Esophagus mucosa (tissue), 1 donor: ENCODE results near the gene TPGS1. TPM values are rescaled to one million over a fixed set of nuclear protein-coding genes. Genes with fewer than 3 reads are reported as not detected.

ENCODE experiments used
- ATAC-seq: fragments of 200-7000 bp; cut with Tn5 transposase; one replicate; pipeline ENCODE4 v1.9.1; 2020
- total RNA-seq: library from RNA; stranded (reverse); gene quantifications from one replicate; pipeline ENCODE4 v1.2.4, GENCODE V29; 2023
- donor health status: DM: yes; HTN: yes; CAD: no.

Gene TPGS1
- total RNA-seq, 1 donor from 2014 or later, result 14.2 TPM

GRCh38 chr19:496112-496665 is 11.1 kb upstream of the TPGS1 start, which contains the start of gene MADCAM1:
Gene MADCAM1, plus strand, starts transcription at chr19:496486. Its CDS starts 14 bp downstream, at chr19:496500.
- ATAC-seq, result no peak

DNA sequence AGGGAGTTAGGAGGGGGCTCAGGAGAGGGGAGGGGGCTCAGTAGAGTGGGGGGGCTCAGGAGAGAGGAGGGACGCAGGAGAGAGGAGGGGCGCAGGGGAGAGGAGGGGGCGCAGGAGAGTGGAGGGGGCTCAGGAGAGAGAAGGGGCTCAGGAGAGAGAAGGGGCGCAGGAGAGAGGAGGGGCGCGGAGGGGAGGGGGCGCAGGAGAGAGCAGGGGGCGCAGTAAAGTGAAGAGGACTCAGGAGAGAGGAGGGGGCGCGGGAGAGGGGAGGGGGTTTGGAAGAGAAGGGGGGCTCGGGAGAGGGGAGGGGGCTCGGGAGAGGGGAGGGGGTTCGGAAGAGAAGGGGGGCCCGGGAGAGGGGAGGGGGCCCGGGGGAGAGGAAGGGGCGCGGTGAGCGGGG is 10.3 kb upstream of the TPGS1 start:
- ATAC-seq, result no peak

- ATAC-seq, result no peak
Observed at GRCh38 chr19:497491-497868, 9.8 kb upstream of the TPGS1 start.

- peak; percentile 3 for ATAC-seq
Observed at GRCh38 chr19:497869-498510, 9.3 kb upstream of the TPGS1 start.

DNA sequence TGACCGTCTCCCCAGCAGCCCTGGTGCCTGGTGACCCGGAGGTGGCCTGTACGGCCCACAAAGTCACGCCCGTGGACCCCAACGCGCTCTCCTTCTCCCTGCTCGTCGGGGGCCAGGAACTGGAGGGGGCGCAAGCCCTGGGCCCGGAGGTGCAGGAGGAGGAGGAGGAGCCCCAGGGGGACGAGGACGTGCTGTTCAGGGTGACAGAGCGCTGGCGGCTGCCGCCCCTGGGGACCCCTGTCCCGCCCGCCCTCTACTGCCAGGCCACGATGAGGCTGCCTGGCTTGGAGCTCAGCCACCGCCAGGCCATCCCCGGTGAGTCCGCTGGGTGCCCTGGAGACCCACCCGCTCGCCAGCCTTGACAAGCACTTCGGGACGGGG is 8.8 kb upstream of the TPGS1 start:
- no peak for ATAC-seq

- no peak for ATAC-seq
Observed at GRCh38 chr19:498977-499623, 8.2 kb upstream of the TPGS1 start.

DNA sequence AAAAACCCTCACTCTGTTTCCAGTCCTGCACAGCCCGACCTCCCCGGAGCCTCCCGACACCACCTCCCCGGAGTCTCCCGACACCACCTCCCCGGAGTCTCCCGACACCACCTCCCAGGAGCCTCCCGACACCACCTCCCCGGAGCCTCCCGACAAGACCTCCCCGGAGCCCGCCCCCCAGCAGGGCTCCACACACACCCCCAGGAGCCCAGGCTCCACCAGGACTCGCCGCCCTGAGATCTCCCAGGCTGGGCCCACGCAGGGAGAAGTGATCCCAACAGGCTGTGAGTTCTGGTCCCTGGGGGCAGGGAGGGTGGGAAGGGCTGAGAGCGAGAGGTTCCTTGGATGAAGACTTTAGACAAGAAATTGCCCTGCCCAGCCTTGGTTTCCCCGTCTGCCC is 5.7 kb upstream of the TPGS1 start:
- ATAC-seq, result no peak

- ATAC-seq, result no peak
Observed at GRCh38 chr19:504616-505015, 2.7 kb upstream of the TPGS1 start.

DNA sequence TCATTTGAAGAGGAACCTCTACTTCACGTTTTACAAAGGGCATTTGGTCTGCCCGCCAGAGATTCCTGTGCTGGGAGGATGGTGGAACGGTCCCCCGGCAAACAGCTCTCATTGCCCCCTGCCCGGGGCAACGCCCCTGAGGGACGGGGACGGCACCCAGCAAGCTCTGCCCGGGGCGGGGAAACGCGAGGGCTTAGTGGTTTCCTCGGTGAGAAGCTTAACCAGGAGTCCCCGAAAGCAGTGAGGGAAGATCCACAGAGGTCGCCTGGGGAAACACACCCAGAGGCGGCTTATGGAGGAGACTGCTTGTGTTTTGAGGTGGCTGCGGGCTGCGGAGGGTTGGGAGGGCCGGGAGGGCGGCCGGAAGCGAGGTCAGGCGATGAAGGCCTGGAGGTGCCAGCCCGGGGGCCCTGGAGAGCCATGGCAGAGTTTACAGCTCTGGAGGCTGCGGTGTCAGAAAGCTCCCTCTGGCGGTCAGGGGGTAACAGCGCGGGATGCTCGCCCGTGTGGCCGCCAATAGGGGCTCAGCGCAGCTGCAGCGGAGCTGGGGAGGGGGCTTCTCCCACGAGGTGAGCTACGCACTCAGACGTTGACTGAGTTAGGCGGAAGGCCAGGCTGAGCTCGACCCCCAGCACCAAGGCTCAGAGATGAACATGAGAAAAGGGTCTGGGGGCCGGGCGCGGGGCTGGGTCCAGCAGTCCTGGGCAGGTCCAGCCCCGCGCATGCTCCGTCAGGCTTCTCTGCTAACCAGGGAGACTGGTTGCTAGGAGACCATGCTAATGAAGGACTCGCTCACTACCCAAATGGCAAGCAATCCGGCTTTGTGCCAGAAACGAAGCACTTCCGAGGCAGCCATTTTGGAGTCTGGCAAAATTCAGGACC is 652 bp upstream of the TPGS1 start:
- peak; percentile 85 for ATAC-seq

- ATAC-seq, result no peak
Observed at GRCh38 chr19:508204-509150, 1.2 kb downstream of the TPGS1 start.

GRCh38 chr19:510606-511100 is 3.4 kb downstream of the TPGS1 start:
- ATAC-seq, result peak; percentile 54

DNA sequence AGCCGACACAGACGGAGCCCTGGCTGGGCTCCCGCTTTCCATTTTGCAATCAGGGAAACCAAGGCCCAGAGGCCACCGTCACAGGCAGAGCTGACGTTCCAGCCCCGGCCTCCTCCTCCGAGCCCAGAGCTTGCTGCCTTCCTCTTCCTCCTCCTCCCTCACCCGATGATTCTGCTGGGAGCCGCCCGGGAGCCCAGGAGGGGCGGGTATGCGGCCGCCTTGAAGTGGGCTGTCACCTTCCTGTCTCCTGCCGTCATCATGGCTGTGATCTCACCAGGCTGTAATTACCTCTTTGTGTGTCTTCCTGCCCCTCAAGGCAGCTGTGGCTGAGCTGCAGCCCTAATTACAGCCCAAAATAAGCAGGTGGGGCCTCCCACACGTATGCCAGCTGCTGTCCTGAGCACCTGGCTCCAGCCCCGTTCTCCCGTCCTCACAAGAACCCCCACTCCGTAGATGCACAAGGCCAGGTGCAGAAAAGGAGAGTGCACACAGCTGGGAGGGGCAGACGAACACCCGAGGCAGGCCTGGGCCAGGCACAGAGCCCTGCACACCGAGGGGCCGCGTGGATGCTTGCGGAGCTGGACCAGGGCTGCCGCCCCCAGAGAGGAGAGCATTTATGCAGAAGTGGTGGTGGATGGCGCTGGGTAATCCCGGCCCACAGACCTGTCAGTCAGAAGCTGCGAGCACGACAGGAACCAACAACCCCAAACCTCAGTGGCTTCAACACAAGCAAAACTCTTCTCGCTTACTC is 4.0 kb downstream of the TPGS1 start:
- ATAC-seq, result peak; percentile 24

GRCh38 chr19:512547-513365 is 5.5 kb downstream of the TPGS1 start:
- no peak for ATAC-seq

DNA sequence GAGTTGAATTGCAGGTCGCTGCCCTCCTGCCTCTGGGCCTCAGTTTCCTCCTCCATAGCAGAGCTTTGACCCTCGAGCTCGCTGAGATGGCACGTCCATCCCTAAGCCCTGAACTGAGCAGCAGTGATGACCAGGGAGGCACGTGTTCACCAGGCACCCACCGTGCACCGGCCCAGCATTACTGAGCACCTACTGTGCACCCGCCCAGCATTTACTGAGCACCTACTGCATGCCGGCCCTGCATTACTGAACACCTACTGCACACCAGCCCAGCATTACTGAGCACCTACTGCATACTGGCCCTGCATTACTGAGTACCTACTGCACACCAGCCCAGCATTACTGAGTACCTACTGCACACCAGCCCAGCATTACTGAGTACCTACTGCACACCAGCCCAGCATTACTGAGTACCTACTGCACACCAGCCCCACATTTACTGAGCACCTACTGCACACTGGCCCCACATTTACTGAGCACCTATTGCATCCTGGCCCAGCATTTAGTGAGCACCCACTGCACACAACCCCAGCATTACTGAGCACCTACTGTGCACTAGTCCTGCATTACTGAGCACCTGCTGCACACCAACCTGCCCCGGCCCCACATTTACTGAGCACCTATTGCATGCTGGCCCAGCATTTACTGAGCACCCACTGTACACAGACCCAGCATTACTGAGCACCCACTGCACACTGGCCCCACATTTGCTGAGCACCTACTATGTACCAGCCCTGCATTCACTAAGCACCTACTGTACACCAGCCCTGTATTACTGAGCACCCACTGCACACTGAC is 6.3 kb downstream of the TPGS1 start:
- no peak for ATAC-seq

- no peak for ATAC-seq
Observed at GRCh38 chr19:514166-514663, 6.9 kb downstream of the TPGS1 start.

DNA sequence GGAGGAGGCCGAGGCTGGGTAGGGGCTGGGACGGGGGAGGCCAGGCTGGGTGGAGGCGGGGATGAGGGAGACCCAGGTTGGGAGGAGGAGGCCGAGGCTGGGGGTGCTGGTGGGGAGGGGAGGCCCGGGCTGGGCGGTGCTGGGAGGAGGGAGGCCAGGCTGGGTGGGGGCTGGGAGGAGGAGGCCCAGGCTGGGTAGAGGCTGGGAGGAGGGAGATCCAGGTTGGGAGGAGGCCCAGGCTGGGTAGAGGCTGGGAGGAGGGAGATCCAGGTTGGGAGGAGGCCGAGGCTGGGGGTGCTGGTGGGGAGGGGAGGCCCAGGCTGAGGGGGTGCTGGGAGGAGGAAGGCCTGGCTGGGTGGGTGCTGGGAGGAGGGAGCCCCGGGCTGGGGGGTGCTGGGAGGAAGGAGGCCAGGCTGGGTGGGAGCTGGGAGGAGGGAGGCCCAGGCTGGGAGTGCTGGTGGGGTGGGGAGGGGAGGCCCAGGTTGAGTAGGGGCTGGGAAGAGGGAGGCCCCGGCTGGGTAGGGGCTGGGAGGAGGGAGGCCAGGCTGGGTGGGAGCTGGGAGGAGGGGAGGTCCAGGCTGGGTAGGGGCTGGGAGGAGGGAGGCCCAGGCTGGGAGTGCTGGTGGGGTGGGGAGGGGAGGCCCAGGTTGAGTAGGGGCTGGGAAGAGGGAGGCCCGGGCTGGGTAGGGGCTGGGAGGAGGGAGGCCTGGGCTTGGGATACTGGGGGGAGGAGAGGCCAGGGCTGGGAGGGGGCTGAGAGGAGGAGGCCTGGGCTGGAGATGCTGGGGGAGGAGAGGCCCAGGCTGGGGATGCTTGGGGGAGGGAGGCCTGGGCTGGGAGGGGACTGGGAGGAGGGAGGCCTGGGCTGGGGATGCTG is 10.7 kb downstream of the TPGS1 start:
- ATAC-seq, result peak; percentile 8

DNA sequence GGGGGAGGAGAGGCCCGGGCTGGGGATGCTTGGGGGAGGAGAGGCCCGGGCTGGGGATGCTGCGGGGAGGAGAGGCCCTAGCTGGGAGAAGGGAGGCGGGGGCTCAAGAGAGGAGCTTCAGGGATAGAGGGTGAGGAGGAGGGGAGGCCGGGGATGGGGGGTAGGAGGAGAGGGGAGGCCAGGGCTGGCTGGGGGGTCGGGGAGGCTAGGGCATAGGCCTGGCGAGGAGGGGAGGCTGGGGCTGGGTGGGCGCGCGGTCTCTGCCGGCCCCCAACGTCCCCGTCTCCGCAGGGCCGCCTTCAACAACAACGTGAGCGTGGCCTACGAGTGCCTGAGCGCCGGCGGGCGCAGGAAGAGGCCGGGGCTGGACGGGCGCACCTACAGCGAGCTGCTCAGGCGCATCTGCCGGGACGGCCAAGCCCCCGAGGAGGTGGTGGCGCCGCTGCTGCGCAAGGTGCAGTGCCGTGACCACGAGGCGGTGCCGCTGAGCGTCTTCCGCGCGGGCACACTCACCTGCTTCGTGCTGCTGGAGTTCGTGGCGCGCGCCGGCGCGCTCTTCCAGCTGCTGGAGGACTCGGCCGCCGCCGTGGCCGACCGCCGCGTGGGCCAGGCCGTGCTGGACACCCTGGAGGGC is 11.4 kb downstream of the TPGS1 start:
- ATAC-seq, result peak; percentile 14
